Osteocyte (in vitro differentiated cells): Measurements from ENCODE around the gene EBI3. TPM values are rescaled to one million over a fixed set of nuclear protein-coding genes. Genes with fewer than 3 reads are reported as not detected.
A peak's percentile ranks its signal among the peaks of the same experiment; 100 is the strongest.

ENCODE experiments used
- DNase-seq: peaks from one replicate; pipeline ENCODE4 v3.0.0; 2021; ENCODE audit warnings: mixed read lengths; ENCODE audit not compliant: unreplicated experiment; ENCODE audit errors: extremely low spot score
- H3K27ac Mint-ChIP-seq: one replicate; pipeline ENCODE4 v1.8.0; 2021; ENCODE audit warnings: mild to moderate bottlenecking, mixed read lengths; ENCODE audit not compliant: unreplicated experiment
- H3K27me3 Mint-ChIP-seq: one replicate; pipeline ENCODE4 v1.8.0; 2021; ENCODE audit warnings: mixed read lengths; ENCODE audit not compliant: unreplicated experiment
- H3K36me3 Mint-ChIP-seq: one replicate; pipeline ENCODE4 v1.8.0; 2021; ENCODE audit warnings: mixed read lengths; ENCODE audit not compliant: unreplicated experiment
- H3K4me1 Mint-ChIP-seq: one replicate; pipeline ENCODE4 v1.8.0; 2021; ENCODE audit warnings: mixed read lengths; ENCODE audit not compliant: unreplicated experiment
- H3K4me3 Mint-ChIP-seq: one replicate; pipeline ENCODE4 v1.8.0; 2021; ENCODE audit warnings: mild to moderate bottlenecking, moderate library complexity, mixed read lengths; ENCODE audit not compliant: unreplicated experiment
- H3K9me3 Mint-ChIP-seq: one replicate; pipeline ENCODE4 v1.8.0; 2021; ENCODE audit warnings: mixed read lengths; ENCODE audit not compliant: unreplicated experiment
- total RNA-seq: library from RNA; stranded (reverse); gene quantifications from 2 replicates; pipeline ENCODE4 v1.2.1, GENCODE V29; 2021
- TF ChIP-seq, protein P1 (sequence below): fragments of 200-600 bp; sonication (generic); IDR thresholded peaks from 2 replicates; pipeline ENCODE4 v1.5.0; 2021; ENCODE audit warnings: antibody characterized with exemption, mild to moderate bottlenecking, moderate library complexity

The EBI3 gene
- total RNA-seq, 1 donor from 2014 or later: 1.6 TPM

DNA sequence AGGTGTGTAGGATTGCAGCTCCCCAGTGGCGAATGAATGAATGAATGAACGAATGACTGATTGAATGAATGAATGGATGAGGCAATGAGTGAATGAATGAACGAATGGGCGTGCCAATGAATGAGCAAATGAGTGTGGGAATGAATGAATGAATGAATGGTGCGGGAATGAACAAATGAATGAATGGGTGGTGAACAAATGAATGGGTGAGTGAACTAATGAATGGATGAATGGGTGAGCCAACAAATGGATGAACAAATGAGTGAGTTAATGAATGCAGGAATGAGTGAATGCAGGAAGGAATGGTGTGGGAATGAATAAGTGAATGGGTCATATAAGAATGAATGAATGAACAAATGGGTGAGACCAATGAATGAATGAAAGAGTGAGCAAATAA, 32.1 kb upstream of the EBI3 start:
- Mint-ChIP-seq H3K4me3 (no peak overlapping the region), H3K27me3 (peaks cover 71% of the 10 kb centered on the region), H3K4me1 (peaks cover 12% of the 10 kb centered on the region), H3K27ac (no peak overlapping the region), H3K36me3 (peaks cover 5% of the 10 kb centered on the region), H3K9me3 (no peaks in the 10 kb centered on the region)
- DNase-seq: no peak
- TF ChIP-seq, protein P1, sequence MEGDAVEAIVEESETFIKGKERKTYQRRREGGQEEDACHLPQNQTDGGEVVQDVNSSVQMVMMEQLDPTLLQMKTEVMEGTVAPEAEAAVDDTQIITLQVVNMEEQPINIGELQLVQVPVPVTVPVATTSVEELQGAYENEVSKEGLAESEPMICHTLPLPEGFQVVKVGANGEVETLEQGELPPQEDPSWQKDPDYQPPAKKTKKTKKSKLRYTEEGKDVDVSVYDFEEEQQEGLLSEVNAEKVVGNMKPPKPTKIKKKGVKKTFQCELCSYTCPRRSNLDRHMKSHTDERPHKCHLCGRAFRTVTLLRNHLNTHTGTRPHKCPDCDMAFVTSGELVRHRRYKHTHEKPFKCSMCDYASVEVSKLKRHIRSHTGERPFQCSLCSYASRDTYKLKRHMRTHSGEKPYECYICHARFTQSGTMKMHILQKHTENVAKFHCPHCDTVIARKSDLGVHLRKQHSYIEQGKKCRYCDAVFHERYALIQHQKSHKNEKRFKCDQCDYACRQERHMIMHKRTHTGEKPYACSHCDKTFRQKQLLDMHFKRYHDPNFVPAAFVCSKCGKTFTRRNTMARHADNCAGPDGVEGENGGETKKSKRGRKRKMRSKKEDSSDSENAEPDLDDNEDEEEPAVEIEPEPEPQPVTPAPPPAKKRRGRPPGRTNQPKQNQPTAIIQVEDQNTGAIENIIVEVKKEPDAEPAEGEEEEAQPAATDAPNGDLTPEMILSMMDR: no peak

DNA sequence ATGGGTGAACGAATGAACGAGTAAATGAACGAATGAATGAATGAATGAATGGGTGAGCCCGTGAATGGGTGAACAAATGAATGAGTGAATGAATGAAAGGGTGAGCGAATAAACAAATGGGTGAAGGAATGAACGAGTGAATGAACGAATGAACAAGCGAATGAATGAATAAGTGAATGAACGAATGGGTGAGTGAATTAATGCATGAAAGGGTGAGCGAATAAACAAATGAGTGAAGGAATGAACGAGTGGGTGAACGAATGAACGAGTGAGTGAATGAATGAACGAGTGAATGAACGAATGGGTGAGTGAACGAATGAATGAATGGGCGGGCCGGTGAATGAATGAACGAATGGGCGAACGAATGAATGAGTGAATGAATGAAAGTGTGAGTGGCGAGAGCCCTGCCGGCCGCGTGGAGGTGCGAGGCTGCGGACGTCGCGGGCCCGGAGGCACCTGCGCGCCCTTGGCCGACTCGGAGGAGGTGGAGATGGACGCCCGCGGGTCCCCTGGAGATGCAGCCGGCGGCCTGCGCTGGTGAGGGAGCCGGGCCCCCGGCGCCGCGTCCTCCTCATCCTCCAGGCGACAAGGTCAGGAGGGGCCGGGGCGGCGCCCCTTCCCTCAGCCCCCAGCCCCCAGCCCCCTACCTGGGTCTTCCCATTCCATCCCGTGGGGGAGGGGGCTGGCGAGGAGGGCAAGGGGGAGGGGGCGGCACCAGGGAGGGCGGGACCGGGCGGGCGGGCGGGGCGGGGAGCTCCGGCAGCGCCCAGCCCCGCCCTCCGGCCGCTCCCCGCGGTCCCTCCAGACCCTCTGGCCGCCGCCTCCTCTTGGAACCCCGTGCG, 31.5 kb upstream of the EBI3 start:
- H3K9me3 Mint-ChIP-seq: no peaks in the 10 kb centered on the region
- TF ChIP-seq, protein P1: no peak
- H3K4me1 Mint-ChIP-seq: peaks cover 12% of the 10 kb centered on the region
- peak overlapping the region; percentile 47 for H3K4me3 Mint-ChIP-seq
- no peak overlapping the region for H3K27ac Mint-ChIP-seq
- no peak for DNase-seq
- peaks cover 71% of the 10 kb centered on the region for H3K27me3 Mint-ChIP-seq
- peaks cover 5% of the 10 kb centered on the region for H3K36me3 Mint-ChIP-seq

DNA sequence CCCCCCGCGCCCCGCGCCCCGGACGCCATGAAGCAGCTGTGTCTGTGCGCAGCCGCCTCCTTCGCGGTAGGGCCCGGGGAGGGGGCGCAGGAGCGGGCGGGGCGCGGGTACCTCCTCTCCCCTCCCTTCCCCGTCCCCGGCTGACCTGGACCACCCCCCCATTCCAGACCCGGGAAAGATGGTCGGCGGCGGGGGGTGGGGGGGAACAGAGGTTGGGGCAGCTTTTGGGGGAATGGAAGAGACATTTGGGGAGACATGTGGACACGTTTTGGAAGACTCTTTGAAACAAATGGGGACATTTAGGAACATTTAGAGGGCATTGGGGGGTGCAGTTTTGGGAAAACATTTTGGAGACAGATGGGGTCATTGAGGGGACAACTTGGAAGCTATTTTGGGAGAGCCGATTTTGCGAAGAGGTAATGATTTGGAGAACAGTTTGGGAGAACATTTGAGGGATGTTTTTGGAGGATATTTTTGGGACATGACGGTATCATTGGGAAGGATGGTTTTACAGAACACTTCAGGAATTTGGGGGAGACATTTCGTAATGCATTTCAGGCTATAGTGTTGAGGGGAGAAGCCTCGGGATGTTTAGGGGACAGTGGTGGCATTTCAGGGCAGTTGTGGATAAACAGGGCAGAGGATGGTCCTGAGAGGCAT, 30.7 kb upstream of the EBI3 start:
- no peak overlapping the region for H3K27ac Mint-ChIP-seq
- H3K27me3 Mint-ChIP-seq: peaks cover 66% of the 10 kb centered on the region
- TF ChIP-seq, protein P1: no peak

DNA sequence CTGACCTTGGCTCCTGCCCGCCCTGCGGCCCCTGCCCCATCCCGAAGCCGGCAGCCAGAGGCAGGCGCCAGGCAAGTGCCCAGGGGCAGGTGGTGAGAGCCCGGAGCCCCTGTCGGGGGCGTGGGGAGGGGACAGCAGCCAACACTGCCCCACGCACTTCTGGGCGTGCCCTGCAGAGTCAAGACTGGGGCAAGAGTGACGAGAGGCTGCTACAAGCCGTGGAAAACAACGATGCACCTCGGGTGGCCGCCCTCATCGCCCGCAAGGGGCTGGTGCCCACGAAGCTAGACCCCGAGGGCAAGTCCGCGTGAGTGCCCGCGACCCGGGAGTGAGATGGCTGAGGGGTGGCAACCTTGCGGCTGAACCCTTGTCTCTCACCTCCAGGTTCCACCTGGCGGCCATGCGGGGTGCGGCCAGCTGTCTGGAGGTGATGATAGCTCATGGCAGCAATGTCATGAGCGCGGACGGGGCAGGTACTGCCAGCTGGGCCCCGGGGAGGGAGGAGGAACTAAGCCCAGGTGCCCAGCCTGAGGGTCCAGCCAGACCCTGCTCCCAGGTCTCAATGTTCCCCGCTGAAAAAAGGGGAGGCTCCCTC, 29.5 kb upstream of the EBI3 start:
- Mint-ChIP-seq H3K27ac (no peak overlapping the region), H3K4me1 (peaks cover 16% of the 10 kb centered on the region), H3K27me3 (peaks cover 56% of the 10 kb centered on the region), H3K9me3 (no peaks in the 10 kb centered on the region), H3K4me3 (no peak overlapping the region), H3K36me3 (peaks cover 5% of the 10 kb centered on the region)
- TF ChIP-seq, protein P1: no peak
- no peak for DNase-seq

More for the DNA sequence above, 30.7 kb upstream of the EBI3 start:
- DNase-seq: no peak
- Mint-ChIP-seq H3K4me1 (peaks cover 12% of the 10 kb centered on the region), H3K9me3 (no peaks in the 10 kb centered on the region), H3K36me3 (peaks cover 5% of the 10 kb centered on the region), H3K4me3 (no peak overlapping the region)
